ENCODE measurements around the gene PLEKHG1.

The PLEKHG1 gene

GRCh38 chr6:150641398-150642139 lies 41.9 kb downstream of the PLEKHG1 start:
- DNase-seq, result no peak

DNA sequence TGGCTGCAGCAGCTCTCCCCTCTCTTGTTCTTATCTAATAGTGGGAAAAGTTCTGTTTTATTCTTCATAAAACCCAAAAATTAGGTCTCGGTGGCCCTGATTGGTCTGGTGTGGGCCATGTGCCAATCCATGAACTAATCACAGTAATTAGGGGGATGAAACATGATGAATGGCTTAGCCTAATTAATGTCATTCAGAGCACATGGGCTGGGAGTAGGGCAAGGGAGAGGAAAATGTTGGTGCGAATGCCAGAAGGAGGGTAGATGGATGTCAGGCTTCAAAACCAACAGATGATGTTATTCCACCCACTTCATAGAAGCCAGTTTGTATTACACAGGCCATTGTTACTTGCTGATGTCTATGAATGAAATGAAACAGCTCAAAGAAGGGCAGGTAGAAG lies 46.5 kb downstream of the PLEKHG1 start:
- DNase-seq, result no peak

DNA sequence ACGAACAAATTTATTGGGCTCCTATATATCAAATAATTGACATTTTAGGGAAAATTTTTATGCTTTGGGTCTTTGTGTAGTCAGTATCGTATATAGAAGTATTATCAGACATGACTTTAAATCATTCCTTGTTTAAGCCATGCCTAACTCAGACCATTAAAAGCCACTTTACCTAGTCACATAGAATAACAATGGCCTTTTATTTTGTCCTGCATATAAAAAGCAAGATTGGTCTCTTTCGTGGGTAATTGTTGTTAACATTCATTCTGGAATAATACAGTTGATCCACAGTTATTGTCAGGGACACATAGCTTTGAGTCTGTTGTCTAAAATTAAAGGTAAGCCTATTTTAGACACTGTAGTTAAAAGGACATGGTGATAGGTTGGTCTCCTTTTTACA lies 47.4 kb downstream of the PLEKHG1 start:
- no peak for DNase-seq
